HepG2 (cell line): Measurements from ENCODE around the gene EPHA2. TPM values are rescaled to one million over a fixed set of nuclear protein-coding genes. Genes with fewer than 3 reads are reported as not detected.

Experiments used
- AHDC1 ChIP-seq: sonication (generic); formaldehyde crosslinking; IDR thresholded peaks from 2 replicates; pipeline ENCODE4 v1.5.1; 2020; ENCODE audit warnings: mild to moderate bottlenecking, missing genetic modification reagents, borderline replicate concordance
- ERF ChIP-seq: IDR thresholded peaks from 2 replicates; pipeline ENCODE4 v1.6.1; 2018; ENCODE audit warnings: missing biosample characterization, missing genetic modification reagents
- ETV5 ChIP-seq: IDR thresholded peaks from 2 replicates; pipeline ENCODE4 v1.6.1; 2018; ENCODE audit warnings: missing biosample characterization, missing genetic modification reagents, inconsistent platforms, borderline replicate concordance
- GFI1 ChIP-seq: sonication (generic); formaldehyde crosslinking; IDR thresholded peaks from 2 replicates; pipeline ENCODE4 v1.5.0; 2020; ENCODE audit warnings: missing genetic modification reagents, mild to moderate bottlenecking, borderline replicate concordance
- HMGA1 ChIP-seq: sonication (generic); formaldehyde crosslinking; conservative IDR thresholded peaks from 2 replicates; pipeline ENCODE4 v1.4.0; 2020; ENCODE audit warnings: missing genetic modification reagents
- NFRKB ChIP-seq: fragments of 450-650 bp; IDR thresholded peaks from 2 replicates; pipeline ENCODE4 v1.6.1; 2017
- PCBP1 ChIP-seq: fragments of 200-400 bp; formaldehyde crosslinking; IDR thresholded peaks from 2 replicates; pipeline ENCODE4 v1.6.1; 2017; ENCODE audit warnings: mild to moderate bottlenecking, low read depth, low read length, borderline replicate concordance
- SMAD9 ChIP-seq: sonication (generic); formaldehyde crosslinking; IDR thresholded peaks from 2 replicates; pipeline ENCODE4 v1.5.1; 2020; ENCODE audit warnings: mild to moderate bottlenecking, missing genetic modification reagents
- SNAPC2 ChIP-seq: sonication (generic); formaldehyde crosslinking; IDR thresholded peaks from 2 replicates; pipeline ENCODE4 v1.8.1; 2022; ENCODE audit warnings: mild to moderate bottlenecking, missing genetic modification reagents
- ZBED4 ChIP-seq: sonication (generic); formaldehyde crosslinking; IDR thresholded peaks from 2 replicates; pipeline ENCODE4 v1.4.0; 2020; ENCODE audit warnings: missing genetic modification reagents, borderline replicate concordance
- ZBTB42 ChIP-seq: sonication (generic); formaldehyde crosslinking; IDR thresholded peaks from 2 replicates; pipeline ENCODE4 v1.5.0; 2020; ENCODE audit warnings: mild to moderate bottlenecking, missing genetic modification reagents
- ZNF234 ChIP-seq: sonication (generic); formaldehyde crosslinking; conservative IDR thresholded peaks from 2 replicates; pipeline ENCODE4 v1.5.1; 2020; ENCODE audit warnings: mild to moderate bottlenecking, missing genetic modification reagents
- ZNF235 ChIP-seq: sonication (generic); formaldehyde crosslinking; IDR thresholded peaks from 2 replicates; pipeline ENCODE4 v1.8.1; 2023; ENCODE audit warnings: mild to moderate bottlenecking, missing genetic modification reagents, borderline replicate concordance
- ZNF253 ChIP-seq: sonication (generic); formaldehyde crosslinking; IDR thresholded peaks from 2 replicates; pipeline ENCODE4 v1.8.0; 2022; ENCODE audit warnings: mild to moderate bottlenecking, missing genetic modification reagents, borderline replicate concordance
- ZNF460 ChIP-seq: sonication (generic); formaldehyde crosslinking; IDR thresholded peaks from 2 replicates; pipeline ENCODE4 v1.5.1; 2020; ENCODE audit warnings: missing genetic modification reagents, mild to moderate bottlenecking, borderline replicate concordance
- ZNF564 ChIP-seq: sonication (generic); formaldehyde crosslinking; IDR thresholded peaks from 2 replicates; pipeline ENCODE4 v1.8.1; 2023; ENCODE audit warnings: mild to moderate bottlenecking, missing genetic modification reagents
- ZNF597 ChIP-seq: sonication (generic); formaldehyde crosslinking; IDR thresholded peaks from 2 replicates; pipeline ENCODE4 v1.5.0; 2020; ENCODE audit warnings: missing genetic modification reagents
- ZNF615 ChIP-seq: sonication (generic); formaldehyde crosslinking; IDR thresholded peaks from 2 replicates; pipeline ENCODE4 v1.5.0; 2020; ENCODE audit warnings: mild to moderate bottlenecking, missing genetic modification reagents, borderline replicate concordance
- ZNF670 ChIP-seq: sonication (generic); formaldehyde crosslinking; IDR thresholded peaks from 2 replicates; pipeline ENCODE4 v1.8.0; 2022; ENCODE audit warnings: mild to moderate bottlenecking, missing genetic modification reagents, borderline replicate concordance
- polyA plus RNA-seq, 8 experiments: library from polyadenylated mRNA; depleted of rRNA in 3 of 8; stranded (reverse) in 7 of 8; unstranded in 1 of 8; fragments of >200 nt; fragmentation: Illumina TruSeq in 4 of 8; extraction: Trizol in 4 of 8; gene quantifications; 2 replicates each; pipeline versions ENCODE4 v1.2.1 to v1.2.3, GENCODE V29; 2011 to 2016; ENCODE audit warnings: low read depth in 4 of 8, missing spikeins in 1 of 8, mixed read lengths in 1 of 8; ENCODE audit not compliant: insufficient read depth in 1 of 8
- total RNA-seq, 5 experiments: library from RNA; depleted of rRNA; stranded (reverse); fragments of >200 nt; fragmentation: Illumina TruSeq; extraction: Trizol; gene quantifications; 2 replicates each; pipeline ENCODE4 v1.2.3, GENCODE V29; 2016; ENCODE audit warnings: low read depth in 1 of 5

Gene EPHA2
- total and polyA plus RNA-seq, 2 of the 13 experiments (the other 11 are each of a cell fraction or from before 2014, with no cell fraction given) = 33.6 to 53.6 TPM

GRCh38 chr1:16181887-16182719, 26.2 kb upstream of the EPHA2 start (continued):
- TF ChIP-seq ZBED4 (CRISPR knock-in tag) (peak; percentile 82; the same call in 1 of the 2 replicates), AHDC1 (no peak), ZNF460 (no peak), NFRKB (no peak), PCBP1 (no peak), GFI1 (CRISPR knock-in tag) (peak; percentile 19; the same call in 1 of the 2 replicates), ZNF564 (CRISPR knock-in tag) (no peak), ERF (CRISPR knock-in tag) (peak; percentile 74), ZNF670 (no peak), SMAD9 (CRISPR knock-in tag) (no peak), ZBTB42 (CRISPR knock-in tag) (no peak), ZNF597 (no peak), HMGA1 (no peak), SNAPC2 (CRISPR knock-in tag) (no peak), ZNF235 (CRISPR knock-in tag) (no peak), ETV5 (CRISPR knock-in tag) (peak; percentile 84; the same call in 1 of the 2 replicates), ZNF615 (CRISPR knock-in tag) (no peak), ZNF253 (CRISPR knock-in tag) (no peak), ZNF234 (CRISPR knock-in tag) (no peak)
